Measurements from ENCODE around the gene FEZ2. TPM values are rescaled to one million over a fixed set of nuclear protein-coding genes. Genes with fewer than 3 reads are reported as not detected.

Gene FEZ2
- polyA plus RNA-seq, 2 of the 4 experiments (the other 2 are of a cell fraction): 52.5 to 124 TPM

DNA sequence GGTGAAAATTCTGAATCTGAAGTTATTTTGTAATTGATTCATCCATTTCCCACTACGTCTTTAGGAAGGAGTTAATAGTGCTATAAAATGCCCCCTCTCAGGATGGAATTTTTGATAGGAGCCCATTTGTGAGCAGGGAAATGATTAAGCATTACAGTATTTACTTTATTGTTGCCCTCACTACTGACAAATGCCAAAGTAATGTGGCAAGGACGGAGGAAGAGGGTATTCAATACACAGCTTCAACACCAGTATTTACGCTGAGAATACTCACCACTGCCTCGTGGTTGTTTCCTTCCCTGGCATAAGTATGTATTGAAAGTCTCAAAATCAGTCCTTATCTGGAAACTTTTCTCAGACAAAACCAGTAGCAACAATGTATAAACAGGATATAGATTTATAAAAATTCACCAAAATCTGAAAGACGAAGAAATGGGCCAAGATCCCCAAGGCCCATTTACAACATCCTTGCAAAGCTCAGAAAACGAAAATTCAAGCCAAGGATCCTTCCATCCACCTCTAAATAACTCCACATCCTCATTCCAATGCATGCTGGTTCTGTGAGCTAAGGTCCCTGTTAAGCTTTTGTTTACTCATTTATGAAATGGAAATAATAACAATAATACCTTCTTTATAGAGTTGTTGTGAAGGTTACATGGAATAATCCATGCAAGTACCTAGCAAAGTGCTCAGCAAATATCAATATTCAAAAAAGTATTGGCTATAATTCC lies 29.3 kb downstream of the FEZ2 start (continued):
- TF ChIP-seq, protein P1, sequence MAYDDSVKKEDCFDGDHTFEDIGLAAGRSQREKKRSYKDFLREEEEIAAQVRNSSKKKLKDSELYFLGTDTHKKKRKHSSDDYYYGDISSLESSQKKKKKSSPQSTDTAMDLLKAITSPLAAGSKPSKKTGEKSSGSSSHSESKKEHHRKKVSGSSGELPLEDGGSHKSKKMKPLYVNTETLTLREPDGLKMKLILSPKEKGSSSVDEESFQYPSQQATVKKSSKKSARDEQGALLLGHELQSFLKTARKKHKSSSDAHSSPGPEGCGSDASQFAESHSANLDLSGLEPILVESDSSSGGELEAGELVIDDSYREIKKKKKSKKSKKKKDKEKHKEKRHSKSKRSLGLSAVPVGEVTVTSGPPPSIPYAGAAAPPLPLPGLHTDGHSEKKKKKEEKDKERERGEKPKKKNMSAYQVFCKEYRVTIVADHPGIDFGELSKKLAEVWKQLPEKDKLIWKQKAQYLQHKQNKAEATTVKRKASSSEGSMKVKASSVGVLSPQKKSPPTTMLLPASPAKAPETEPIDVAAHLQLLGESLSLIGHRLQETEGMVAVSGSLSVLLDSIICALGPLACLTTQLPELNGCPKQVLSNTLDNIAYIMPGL (CRISPR knock-in tag; IDR thresholded peaks at IDR 0.05; ENCODE audit: borderline replicate concordance): no peak
- TF ChIP-seq EHMT2 (IDR thresholded peaks at IDR 0.05; ENCODE audit: low read depth): no peak
- TF ChIP-seq PHF8 (IDR thresholded peaks at IDR 0.05; ENCODE audit: borderline replicate concordance, low read depth): no peak
- TF ChIP-seq FOSL2 (IDR thresholded peaks at IDR 0.05): peak; percentile 71
- peak; percentile 85 for TF ChIP-seq FOSL2 (CRISPR knock-in tag; IDR thresholded peaks at IDR 0.05)
- TF ChIP-seq NPAS2 (CRISPR knock-in tag; IDR thresholded peaks at IDR 0.05; ENCODE audit: borderline replicate concordance): no peak
- no peak for TF ChIP-seq TP53 (CRISPR knock-in tag; IDR thresholded peaks at IDR 0.05)
- TF ChIP-seq, protein P2, sequence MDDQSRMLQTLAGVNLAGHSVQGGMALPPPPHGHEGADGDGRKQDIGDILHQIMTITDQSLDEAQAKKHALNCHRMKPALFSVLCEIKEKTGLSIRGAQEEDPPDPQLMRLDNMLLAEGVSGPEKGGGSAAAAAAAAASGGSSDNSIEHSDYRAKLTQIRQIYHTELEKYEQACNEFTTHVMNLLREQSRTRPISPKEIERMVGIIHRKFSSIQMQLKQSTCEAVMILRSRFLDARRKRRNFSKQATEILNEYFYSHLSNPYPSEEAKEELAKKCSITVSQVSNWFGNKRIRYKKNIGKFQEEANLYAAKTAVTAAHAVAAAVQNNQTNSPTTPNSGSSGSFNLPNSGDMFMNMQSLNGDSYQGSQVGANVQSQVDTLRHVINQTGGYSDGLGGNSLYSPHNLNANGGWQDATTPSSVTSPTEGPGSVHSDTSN (IDR thresholded peaks at IDR 0.05): peak; percentile 19; the same call in 1 of the 2 replicates
- peak; percentile 93; the same call in 1 of the 2 replicates for TF ChIP-seq GATA3 (IDR thresholded peaks at IDR 0.05; ENCODE audit: borderline replicate concordance)
- TF ChIP-seq CBX2 (IDR thresholded peaks at IDR 0.05; ENCODE audit: borderline replicate concordance, low read depth): no peak
- TF ChIP-seq, protein P3, sequence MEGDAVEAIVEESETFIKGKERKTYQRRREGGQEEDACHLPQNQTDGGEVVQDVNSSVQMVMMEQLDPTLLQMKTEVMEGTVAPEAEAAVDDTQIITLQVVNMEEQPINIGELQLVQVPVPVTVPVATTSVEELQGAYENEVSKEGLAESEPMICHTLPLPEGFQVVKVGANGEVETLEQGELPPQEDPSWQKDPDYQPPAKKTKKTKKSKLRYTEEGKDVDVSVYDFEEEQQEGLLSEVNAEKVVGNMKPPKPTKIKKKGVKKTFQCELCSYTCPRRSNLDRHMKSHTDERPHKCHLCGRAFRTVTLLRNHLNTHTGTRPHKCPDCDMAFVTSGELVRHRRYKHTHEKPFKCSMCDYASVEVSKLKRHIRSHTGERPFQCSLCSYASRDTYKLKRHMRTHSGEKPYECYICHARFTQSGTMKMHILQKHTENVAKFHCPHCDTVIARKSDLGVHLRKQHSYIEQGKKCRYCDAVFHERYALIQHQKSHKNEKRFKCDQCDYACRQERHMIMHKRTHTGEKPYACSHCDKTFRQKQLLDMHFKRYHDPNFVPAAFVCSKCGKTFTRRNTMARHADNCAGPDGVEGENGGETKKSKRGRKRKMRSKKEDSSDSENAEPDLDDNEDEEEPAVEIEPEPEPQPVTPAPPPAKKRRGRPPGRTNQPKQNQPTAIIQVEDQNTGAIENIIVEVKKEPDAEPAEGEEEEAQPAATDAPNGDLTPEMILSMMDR (IDR thresholded peaks at IDR 0.05): no peak
- TF ChIP-seq FOXS1 (CRISPR knock-in tag; IDR thresholded peaks at IDR 0.05): peak; percentile 21; the same call in 1 of the 2 replicates
- no peak for TF ChIP-seq CHD2 (IDR thresholded peaks at IDR 0.05; ENCODE audit: low read length, partially characterized antibody)
- TF ChIP-seq POLR2A (IDR thresholded peaks at IDR 0.05; ENCODE audit: low read length): no peak
- TF ChIP-seq EP300 (IDR thresholded peaks at IDR 0.05): peak; percentile 46 to 67; a peak in 2 of 5 replicates
- peak; percentile 34 for TF ChIP-seq MAFK (IDR thresholded peaks at IDR 0.05; ENCODE audit: partially characterized antibody)
- TF ChIP-seq, protein P4, sequence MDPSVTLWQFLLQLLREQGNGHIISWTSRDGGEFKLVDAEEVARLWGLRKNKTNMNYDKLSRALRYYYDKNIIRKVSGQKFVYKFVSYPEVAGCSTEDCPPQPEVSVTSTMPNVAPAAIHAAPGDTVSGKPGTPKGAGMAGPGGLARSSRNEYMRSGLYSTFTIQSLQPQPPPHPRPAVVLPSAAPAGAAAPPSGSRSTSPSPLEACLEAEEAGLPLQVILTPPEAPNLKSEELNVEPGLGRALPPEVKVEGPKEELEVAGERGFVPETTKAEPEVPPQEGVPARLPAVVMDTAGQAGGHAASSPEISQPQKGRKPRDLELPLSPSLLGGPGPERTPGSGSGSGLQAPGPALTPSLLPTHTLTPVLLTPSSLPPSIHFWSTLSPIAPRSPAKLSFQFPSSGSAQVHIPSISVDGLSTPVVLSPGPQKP (IDR thresholded peaks at IDR 0.05; ENCODE audit: low read depth, low read length): no peak
- TF ChIP-seq BHLHE40 (IDR thresholded peaks at IDR 0.05; ENCODE audit: low read depth, low read length): no peak
- no peak for TF ChIP-seq ZC3H11A (IDR thresholded peaks at IDR 0.05)
- TF ChIP-seq POLR2AphosphoS2 (conservative IDR thresholded peaks at IDR 0.05; ENCODE audit: low read length): 0 out of 2 replicates have a peak, but pooled peaks have one; percentile 50
- TF ChIP-seq, protein P5, sequence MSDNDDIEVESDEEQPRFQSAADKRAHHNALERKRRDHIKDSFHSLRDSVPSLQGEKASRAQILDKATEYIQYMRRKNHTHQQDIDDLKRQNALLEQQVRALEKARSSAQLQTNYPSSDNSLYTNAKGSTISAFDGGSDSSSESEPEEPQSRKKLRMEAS (IDR thresholded peaks at IDR 0.05): peak; percentile 92
- no peak for TF ChIP-seq NFE2L2 (conservative IDR thresholded peaks at IDR 0.05; ENCODE audit: low read length)
- TF ChIP-seq MYC (IDR thresholded peaks at IDR 0.05; ENCODE audit: borderline replicate concordance, low read length): no peak; the same call in 1 of the 2 replicates
- 0 out of 2 replicates have a peak, but pooled peaks have one; percentile 40 for TF ChIP-seq EHF (CRISPR knock-in tag; IDR thresholded peaks at IDR 0.05)
- TF ChIP-seq NR3C1 (IDR thresholded peaks at IDR 0.05): no peak
- TF ChIP-seq TFCP2L1 (CRISPR knock-in tag; IDR thresholded peaks at IDR 0.05): peak; percentile 77; the same call in 1 of the 2 replicates
- no peak for TF ChIP-seq ZFP36 (IDR thresholded peaks at IDR 0.05; ENCODE audit: borderline replicate concordance, partially characterized antibody)
- TF ChIP-seq, protein P6, sequence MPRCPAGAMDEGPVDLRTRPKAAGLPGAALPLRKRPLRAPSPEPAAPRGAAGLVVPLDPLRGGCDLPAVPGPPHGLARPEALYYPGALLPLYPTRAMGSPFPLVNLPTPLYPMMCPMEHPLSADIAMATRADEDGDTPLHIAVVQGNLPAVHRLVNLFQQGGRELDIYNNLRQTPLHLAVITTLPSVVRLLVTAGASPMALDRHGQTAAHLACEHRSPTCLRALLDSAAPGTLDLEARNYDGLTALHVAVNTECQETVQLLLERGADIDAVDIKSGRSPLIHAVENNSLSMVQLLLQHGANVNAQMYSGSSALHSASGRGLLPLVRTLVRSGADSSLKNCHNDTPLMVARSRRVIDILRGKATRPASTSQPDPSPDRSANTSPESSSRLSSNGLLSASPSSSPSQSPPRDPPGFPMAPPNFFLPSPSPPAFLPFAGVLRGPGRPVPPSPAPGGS (IDR thresholded peaks at IDR 0.05): no peak; the same call in 2 of the 3 replicates
- no peak for TF ChIP-seq CHD4 (IDR thresholded peaks at IDR 0.05; ENCODE audit: borderline replicate concordance)
- no peak for TF ChIP-seq ZNF302 (CRISPR knock-in tag; IDR thresholded peaks at IDR 0.05)
- TF ChIP-seq RFX5 (IDR thresholded peaks at IDR 0.05): no peak
- 0 out of 2 replicates have a peak, but pooled peaks have one; percentile 11 for TF ChIP-seq FOSB (CRISPR knock-in tag; IDR thresholded peaks at IDR 0.05)
- no peak for TF ChIP-seq SREBF2 (IDR thresholded peaks at IDR 0.05)

Measured in A549 (cell line).